Measurements from ENCODE around the gene PECR.

- no peak for TF ChIP-seq REST (IDR thresholded peaks at IDR 0.05; ENCODE audit: low read depth)
- no peak for TF ChIP-seq JUND (IDR thresholded peaks at IDR 0.05)
Measured at GRCh38 chr2:215994911-215995310, 86.7 kb downstream of the PECR start.
